Islet precursor cell (in vitro differentiated cells): Measurements from ENCODE around the gene VANGL2.
A peak's percentile ranks its signal among the peaks of the same experiment; 100 is the strongest.
"Not testable (repeated sequence)": the region's sequence is repeated elsewhere in the genome, so short reads cannot be mapped to it uniquely, and the experiment has no call there.

Experiments
- DNase-seq: peaks from one replicate; pipeline ENCODE4 v3.0.0-alpha.2; 2018

The VANGL2 gene

DNA sequence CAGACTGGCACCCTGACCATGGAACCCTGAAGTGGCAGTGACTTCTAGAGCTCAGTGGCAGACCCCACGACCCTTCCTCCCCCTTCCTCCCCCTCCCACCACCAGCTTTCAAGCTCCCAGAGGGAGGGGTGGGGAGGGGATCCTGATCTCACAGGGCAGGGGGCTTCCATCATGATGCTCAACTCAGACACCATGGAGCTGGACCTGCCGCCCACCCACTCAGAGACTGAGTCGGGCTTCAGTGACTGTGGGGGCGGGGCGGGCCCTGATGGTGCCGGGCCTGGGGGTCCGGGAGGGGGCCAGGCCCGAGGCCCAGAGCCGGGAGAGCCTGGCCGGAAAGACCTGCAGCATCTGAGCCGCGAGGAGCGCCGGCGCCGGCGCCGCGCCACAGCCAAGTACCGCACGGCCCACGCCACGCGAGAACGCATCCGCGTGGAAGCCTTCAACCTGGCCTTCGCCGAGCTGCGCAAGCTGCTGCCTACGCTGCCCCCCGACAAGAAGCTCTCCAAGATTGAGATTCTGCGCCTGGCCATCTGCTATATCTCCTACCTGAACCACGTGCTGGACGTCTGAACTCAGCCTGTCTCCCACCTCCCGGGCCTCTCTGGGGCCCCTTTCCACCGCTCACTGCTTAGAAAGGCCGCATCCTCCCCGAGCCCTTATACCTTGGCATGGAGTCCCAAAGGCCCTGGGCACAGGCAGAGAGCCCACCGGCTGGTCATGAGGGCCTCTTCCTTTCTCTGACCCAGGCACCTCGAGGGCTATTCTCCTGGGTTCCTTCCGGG, 29.6 kb upstream of the VANGL2 start:
- DNase-seq: no peak

DNA sequence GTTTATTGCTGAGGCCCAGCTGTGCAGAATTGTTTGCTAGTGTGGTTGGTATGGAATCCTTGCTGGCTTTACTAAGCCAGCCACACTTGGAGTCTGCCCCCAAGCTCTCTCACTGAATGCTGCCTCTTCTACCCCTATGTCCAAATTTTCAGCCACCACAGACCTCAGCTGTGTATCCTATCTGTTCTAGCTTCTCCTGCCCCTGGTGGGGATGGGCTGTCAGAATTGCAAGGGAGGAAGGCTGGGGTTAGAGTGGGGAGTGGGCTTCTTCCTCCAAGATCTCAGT, 29.1 kb upstream of the VANGL2 start:
- no peak for DNase-seq

DNA sequence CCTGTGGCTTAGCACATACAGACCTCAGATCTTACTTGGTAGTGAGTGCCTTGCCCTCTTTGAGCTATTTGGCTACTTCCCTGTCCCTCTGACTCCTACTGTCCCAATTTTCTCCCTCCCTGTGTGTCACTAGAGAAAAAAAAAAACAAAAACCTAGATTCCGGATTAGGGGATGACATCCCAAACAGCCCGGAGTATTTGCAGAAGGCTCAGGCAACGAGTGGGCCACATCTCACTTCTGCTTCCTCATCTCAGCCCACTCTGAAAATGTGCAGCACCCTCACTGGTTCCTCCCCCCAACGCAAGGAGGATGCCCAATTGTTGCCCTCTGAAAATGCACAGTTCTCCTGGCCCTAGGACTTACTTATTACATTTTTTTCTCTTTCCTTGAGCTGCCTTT, 28.6 kb upstream of the VANGL2 start:
- DNase-seq: no peak

DNA sequence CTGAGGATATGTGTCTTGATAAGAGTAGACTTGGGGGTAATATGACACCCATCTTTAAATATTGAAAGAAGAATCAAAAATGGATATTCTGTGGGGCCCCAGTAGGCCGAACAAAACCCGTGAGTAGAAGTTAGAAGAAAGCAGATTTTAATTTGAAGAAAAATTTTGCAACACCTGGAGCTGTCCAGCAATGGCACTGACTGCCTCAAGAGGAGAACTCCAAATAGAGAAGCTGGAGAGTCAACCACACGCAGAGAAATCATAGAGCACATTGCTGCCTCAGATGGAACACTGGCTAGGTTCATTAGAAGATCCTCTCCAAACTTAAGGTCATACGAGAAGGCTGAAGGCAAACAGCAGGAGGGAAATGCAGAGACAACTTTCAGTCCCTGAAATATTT, 26.7 kb upstream of the VANGL2 start:
- no peak for DNase-seq

DNA sequence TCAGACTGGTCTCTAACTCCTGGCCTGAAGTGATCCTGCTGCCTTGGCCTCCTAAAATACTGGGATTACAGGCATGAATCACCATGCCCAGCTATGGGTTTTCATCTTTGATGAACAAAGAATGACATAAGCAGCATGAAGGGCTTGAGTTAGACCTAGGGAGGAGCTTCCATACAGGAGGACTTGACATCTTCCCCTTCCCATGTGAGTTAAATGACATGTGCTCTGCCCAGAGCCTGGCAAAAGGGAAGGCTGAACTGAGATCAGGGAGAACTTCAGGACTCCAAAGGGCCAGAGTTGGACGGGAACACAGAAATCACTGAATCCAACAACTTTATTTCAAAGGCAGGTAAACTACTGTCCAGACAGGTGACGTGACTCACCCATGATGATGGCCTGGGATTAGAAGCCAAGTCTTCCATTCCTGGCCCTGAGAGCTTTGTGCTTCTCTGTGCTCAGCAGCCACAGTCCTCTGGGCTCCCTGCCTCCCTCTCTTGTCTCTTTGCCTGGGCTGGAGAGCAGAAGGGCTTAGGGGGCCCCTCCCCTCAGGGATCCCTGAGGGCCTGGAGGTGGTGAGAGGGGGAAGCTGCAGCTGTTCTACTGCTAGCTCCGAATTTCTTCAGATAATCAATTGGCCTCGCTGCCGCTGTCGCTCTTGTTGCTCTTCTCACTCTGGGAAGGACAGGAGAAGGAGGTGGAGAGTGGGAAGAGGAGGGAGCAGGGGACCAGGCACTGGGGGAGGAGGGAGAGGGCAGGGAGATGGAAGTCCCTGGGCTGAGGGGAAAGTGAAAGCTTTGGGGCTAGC, 25.9 kb upstream of the VANGL2 start:
- no peak for DNase-seq

DNA sequence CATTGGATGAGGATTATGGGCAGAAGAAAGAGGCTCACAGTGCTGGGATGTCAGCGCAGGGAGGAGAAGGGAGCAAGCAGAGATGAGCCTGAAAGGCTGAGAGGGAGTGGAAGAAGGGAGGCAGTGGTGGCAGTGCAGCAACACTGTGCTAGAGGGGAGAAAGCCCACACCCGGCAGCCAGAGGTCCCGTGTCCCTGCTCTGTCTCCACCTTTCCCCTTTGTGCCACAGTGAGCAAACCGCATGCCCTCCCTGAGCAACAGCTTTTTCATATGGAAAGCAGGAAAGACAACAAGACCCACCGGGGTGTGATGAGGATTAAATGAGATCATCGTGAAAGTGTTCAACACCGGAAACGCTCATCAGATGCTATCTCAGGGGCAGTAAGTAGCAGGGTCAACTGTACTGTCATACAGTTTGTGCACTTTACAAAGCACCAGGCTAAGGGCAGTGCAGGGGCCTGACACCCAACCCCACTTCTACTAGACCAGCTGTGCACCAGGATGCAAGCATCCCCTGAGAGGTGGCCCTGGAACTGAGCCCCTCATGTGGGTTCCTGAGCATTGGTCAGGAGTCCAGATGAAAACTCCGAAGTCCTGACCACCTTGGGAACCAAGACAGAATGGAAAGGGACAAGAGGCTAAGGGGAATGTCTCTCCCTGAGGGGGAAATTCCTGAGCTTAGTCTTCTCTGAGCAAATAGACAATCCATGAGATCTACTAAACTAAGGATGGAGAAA, 24.4 kb upstream of the VANGL2 start:
- peak; percentile 71 for DNase-seq

DNA sequence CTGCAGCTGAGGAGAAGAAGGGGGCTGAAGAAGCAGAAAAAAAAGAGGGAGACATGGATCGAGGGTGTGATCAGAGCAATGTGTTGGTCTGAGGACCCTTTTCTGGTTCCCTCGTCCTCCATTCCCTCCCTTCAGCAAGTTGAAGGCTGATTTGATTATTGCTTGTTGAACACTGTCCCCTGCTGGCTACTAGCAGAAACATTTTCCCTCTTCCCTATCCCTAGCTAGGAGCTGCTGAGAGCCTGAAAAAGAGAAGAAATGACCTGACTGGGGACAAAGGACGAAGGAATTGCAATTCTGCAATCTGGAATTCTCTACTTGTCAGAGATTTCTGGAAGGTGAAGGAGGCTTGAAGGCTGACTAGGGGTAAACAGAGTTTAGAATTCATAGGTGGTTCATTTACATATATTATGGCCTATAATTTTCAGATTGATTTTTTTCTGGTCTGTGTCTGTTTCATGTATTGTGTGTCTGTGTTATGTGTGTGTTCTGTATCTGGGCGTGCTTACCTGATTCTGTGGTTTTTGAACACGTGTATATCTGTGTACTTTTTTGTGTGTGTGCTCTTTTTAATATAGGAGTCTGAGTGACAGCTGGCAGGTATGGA, 23.7 kb upstream of the VANGL2 start:
- peak; percentile 78 for DNase-seq

DNA sequence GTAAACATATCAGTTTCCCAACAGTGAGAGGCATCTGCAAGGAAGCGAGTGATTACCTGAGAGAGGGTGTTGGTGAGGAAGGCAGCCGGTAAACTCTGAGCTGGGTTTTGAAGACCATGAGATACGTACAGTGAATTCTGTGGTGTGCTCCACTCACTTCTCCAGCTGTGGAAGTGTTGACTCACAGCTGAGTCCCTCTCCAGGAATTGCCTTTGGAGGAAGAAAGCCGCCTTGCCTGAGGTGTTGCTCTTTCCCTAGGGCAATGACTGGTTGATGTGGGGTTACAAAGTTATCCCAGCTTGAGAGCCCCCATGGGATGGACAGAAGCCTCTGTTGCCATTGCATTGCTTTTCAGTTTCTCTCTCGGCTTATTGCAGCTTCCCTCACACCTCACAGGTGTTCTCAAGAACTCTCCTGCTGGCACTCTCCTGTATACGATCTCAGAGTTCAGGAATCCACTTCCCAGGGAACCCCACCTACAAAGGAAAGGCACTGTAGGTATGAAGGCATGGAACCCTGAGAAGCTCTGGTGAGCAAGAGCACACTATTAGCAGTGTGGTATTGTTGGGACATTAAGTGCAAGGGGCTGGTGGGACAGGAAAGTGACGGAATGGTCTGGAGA, 22.7 kb upstream of the VANGL2 start:
- no peak for DNase-seq

DNA sequence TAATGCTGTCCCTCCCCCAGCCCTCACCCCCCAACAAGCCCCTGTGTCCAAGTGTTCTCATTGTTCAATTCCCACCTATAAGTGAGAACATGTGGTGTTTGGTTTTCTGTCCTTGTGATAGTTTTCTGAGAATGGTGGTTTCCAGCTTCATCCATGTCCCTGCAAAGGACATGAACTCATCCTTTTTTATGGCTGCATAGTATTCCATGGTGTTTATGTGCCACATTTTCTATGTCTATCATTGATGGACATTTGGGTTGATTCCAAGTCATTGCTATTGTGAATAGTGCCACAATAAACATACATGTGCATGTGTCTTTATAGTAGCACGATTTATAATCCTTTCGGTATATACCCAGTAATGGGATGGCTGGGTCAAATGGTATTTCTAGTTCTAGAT, 15.6 kb upstream of the VANGL2 start:
- not testable (repeated sequence) for DNase-seq

DNA sequence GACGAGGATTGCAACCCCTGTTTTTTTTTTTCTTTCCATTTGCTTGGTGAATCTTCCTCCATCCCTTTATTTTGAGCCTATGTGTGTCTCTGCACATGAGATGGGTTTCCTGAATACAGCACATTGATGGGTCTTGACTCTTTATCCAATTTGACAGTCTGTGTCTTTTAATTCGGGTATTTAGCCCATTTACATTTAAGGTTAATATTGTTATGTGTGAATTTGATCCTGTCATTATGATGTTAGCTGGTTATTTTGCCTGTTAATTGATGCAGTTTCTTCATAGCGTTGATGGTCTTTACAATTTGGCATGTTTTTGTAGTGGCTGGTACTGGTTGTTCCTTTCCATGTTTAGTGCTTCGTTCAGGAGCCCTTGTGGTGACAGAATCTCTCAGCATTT, 12.0 kb upstream of the VANGL2 start:
- DNase-seq: not testable (repeated sequence)

DNA sequence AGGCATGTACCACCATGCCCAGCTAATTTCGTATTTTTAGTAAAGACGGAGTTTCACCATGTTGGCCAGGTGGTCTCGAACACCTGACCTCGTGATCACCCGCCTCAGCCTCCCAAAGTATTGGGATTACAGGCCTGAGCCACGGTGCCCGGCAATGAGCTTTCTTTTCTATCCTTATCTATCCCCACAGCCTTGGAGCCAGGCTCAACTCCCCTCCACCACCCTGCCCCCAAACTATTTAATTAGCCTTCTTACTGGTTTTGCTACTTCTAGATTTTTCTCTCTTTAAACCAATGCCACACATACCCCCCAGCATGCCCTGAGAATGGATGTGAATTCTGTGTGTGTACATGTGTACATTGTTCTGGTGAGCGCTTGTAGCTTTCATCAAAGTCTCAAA, 5.7 kb upstream of the VANGL2 start:
- DNase-seq: no peak

DNA sequence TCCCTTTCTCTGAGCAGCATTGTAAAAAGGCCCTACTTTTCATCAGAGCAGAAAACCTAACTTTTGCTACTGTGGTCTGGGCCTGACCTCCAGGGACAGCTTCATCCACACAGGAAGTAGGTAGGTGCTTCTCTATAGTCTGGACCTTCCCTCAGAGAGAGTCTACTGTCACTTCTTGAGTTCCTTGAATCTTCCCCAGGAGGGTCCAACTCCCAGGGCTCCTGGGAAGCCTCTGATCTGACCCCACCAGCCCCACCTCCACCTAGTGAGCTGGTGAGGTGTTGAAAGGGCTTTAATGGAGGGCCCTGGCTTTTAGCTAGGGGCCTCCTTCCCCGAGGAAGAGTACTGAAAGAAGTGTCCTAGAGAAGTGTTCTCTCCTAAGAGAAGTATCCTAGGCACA, 2.7 kb upstream of the VANGL2 start:
- peak; percentile 40 for DNase-seq

DNA sequence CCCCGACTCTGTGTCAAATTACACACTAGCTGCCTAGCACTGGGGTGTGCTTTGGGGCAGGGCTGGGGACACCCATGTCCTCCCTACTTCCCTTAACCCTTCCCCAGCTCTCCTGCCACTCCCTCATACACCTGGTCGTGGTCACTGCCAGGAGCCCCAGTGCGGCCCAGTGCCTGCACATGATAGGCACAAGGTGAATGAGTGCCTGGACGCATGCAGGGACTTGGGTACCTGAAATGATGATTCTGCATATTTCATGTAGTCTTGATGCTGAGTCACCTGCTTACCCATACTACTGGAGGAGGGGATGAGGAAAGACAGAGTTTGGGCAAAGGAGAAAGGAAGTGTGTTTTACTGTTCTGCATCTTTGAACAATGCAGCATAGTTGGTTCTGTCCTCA, 1.5 kb upstream of the VANGL2 start:
- DNase-seq: peak; percentile 46

DNA sequence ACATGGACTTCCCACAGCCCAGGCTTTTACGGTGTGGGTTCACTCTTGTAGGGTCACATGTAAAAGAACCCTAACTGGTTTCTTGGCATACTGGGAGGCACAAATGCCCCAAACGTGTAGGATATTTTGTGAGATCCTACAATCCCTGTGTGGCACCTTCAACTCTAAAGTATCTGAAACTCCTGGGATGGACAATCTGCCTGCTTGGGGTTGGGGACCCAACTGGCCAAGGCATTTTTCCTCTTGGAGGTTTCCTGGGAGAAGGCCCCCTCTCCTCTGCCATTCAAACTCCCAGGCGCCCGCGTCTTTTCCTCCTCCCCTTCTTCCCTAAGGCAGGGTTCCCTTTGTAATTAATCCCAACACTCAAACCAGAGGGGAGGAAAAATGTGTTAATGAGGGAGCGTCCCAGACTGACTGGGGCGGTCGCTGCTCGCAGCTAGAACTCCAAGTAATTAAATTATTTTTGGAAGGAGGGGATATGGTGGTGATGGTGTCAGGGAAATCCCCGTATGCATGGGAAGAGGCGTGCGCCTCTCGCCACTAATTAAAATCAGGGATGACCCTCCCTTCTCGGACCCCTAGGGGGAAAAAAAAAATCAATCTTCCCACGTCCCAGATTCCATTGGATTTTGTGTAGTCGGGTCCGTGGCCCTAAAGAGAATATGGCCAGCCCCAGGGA, 681 bp upstream of the VANGL2 start:
- DNase-seq: peak; percentile 39

DNA sequence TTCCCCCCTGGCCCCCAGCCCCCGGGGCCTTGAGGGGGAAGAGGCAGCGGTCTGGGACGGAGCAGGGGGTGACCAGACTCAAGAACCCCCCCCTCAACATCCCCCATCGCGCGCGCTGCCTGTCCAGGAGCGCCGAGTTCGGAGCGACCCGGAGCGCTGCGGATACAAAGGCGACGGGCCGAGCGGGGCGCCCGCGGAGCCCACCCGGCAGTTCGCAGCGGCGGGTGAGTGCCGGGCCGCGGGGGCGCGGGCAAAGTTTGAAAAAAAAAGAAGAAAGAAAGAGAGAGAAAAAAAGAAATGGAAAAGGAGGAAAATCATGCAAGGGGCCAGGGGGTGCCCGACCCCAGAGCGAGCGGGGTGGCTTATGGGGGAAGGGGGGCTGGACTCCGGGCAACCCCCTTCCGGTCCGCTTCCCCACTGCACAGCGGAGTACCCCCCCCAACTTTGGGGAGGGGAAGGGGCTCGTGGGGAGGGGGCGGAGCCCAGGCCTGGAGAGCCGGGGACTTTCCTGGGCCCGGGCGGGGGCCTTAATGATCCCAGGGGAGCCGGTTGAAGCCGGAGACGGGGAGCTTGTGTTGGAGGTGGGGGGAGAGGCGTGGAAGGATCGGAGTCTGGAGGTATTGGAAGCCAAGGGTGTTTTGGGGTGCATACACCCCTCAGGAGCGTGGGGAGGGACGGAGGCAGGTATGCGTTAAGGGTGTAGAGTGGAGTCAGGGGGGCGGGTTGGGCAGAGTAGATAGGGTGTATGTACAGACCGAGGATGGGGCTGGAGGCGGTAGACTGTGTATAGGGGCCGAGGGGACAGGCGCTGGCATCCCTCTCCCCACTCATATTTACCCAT, 502 bp downstream of the VANGL2 start:
- DNase-seq: peak; percentile 58

DNA sequence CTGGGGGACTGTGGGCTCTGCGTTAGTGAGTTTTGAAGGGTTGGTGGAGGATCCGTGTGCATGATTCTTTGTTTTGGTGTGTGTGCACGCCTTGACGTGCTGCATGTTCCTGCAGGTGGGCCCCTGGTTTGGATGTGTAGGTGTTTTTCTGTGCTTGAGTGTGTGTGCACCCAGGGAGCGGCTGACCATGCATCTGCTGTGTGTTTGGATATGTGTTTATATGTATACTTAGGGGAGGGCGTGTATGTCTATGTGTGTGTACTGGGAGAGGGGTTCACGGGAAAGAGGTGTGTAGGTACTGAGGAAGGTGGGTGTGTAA, 1.1 kb downstream of the VANGL2 start:
- DNase-seq: peak; percentile 57

DNA sequence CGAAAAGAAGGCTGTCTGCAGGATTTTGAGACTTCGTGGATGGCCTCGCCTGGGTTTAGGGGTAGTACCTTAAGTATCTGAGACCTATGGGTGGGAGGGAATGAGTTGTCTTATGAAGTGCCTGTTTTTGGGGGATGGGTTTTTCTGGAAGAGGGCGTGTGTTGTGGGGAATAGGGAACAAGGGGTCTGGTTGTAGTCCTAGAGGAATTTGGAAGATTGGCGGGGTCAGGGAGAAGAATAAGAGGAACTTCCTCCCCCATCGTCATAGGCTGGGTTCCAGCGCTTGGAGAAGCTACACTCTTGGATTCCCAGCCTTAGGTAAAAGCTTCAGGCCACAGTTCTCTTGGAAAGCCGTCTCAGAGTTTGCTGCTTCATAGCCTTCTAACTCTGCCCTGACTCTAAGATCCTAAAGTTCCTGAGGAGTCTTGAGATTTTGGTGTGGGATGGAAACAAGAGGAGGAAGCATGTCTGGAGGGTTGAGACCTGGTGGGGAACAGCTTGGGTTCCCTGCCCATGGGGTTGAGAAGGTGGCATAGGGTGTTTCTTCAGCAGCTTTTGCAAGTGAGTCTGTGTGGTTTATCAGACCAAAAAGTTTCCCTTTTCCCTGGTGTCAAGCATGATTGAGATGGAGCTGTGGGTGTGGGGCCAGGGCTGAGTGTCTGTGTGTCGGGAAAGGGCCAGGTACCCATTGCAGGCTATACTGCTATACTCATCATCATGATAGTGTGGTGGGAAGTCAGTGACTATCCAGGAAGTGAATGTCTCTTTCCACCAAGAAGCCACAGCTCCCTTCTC, 1.8 kb downstream of the VANGL2 start:
- peak; percentile 46 for DNase-seq

DNA sequence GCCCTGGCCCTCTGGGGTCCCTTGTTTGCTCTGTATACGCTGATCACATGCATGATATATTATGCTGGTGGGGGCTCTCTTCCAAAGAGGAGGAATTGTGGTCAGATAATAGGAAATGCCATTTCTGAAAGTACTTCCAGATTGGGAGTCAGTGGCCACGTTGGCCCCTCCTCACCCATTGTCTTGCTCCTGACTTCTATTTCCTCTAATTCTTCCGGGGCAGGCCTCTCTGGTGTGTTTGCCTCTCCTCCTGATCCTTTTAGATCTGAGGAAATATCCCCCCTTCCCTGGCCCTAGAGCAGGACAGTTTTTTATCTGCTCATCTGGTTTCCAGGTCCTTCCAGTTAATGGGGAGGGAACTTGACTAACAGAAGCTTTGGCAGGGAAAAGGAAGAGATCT, 2.9 kb downstream of the VANGL2 start:
- peak; percentile 44 for DNase-seq

DNA sequence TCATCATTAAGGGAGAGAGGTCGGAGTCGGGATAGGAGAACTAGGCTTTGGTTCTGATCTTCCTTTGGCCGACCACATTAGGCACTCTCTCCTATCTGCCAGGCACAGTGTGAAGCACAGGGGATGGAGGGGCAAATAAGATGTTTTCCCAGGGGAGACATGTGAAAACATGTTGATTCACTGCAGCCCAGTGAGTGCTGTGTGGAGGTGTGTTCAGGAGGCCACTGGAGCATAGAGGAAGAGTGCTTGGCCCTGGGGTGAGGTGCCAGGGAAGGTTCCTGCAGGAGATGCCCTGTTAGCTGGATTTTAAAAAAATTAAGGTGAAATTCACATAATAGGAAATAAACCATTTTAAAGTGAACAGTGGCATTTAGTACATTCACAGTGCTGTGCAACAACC, 3.7 kb downstream of the VANGL2 start:
- DNase-seq: peak; percentile 38

DNA sequence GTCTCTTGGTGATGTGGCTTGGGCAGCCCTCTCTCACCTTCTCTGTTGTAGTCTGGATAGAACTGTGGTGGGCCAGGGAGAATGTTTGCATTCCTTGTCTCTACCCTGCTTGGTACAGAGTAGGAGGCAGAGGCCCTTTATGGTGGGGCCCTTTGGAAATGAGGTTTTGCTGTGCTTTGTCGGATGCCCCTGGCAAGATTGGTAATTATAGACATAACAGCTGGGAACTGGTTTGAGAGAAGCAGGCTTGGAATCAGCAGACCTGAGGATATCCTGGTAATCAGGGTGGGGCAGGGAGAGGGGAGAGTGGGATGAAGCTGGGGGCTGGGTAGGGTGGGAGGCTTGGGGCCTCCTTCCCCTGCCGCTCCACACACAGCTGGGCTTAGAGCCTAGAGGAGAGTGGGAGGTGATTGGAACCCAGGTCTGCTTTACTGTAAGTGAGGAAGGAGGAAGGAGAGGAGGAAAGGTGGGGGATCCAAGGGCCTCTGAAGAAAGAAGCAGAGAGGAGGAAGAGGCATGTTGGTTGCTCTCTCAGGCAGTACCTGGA, 5.0 kb downstream of the VANGL2 start:
- peak; percentile 68 for DNase-seq
